IPS-18c (cell line): ENCODE data around the gene SPPL2B.

ENCODE experiments used
- H3K4me3 ChIP-seq: 2 replicates; pipeline ENCODE4 v1.7.0; 2013; ENCODE audit warnings: low read depth, mild to moderate bottlenecking, low read length, moderate library complexity; ENCODE audit not compliant: insufficient read depth
- H3K9me3 ChIP-seq: one replicate; pipeline ENCODE4 v1.6.1; 2013; ENCODE audit warnings: mild to moderate bottlenecking, low read length, moderate library complexity; ENCODE audit not compliant: control insufficient read depth, insufficient read depth

Gene SPPL2B

GRCh38 chr19:2356036-2356646 lies 27.7 kb downstream of the SPPL2B start:
- Histone ChIP-seq H3K4me3 (no peak overlapping the region), H3K9me3 (no peaks in the 10 kb centered on the region)

GRCh38 chr19:2357279-2358206 lies 29.1 kb downstream of the SPPL2B start:
- no peak overlapping the region for H3K4me3 ChIP-seq
- H3K9me3 ChIP-seq = no peaks in the 10 kb centered on the region

GRCh38 chr19:2358548-2359173 lies 30.2 kb downstream of the SPPL2B start:
- H3K4me3 ChIP-seq = no peak overlapping the region
- H3K9me3 ChIP-seq = no peaks in the 10 kb centered on the region

GRCh38 chr19:2359992-2360685 lies 31.7 kb downstream of the SPPL2B start, which contains the start of gene TMPRSS9:
TMPRSS9 (plus strand) TSS chr19:2360265; CDS start chr19:2389786, 29,521 bp downstream.
- Histone ChIP-seq H3K9me3 (no peaks in the 10 kb centered on the region), H3K4me3 (peak within 1 kb of the TSS; percentile 5; the same call in 1 of the 2 replicates)

- H3K4me3 ChIP-seq = peak overlapping the region; percentile 5; the same call in 1 of the 2 replicates
Measured at GRCh38 chr19:2360833-2361232, 32.3 kb downstream of the SPPL2B start.

GRCh38 chr19:2361246-2362045 lies 33.0 kb downstream of the SPPL2B start:
- Histone ChIP-seq H3K4me3 (0 out of 2 replicates have a peak overlapping the region, but pooled peaks have one; percentile 9), H3K9me3 (no peaks in the 10 kb centered on the region)

More at GRCh38 chr19:2360833-2361232, 32.3 kb downstream of the SPPL2B start:
- no peaks in the 10 kb centered on the region for H3K9me3 ChIP-seq

- 0 out of 2 replicates have a peak overlapping the region, but pooled peaks have one; percentile 9 for H3K4me3 ChIP-seq
- H3K9me3 ChIP-seq = no peaks in the 10 kb centered on the region
Measured at GRCh38 chr19:2362046-2362969, 33.8 kb downstream of the SPPL2B start.

GRCh38 chr19:2362970-2363300 lies 34.5 kb downstream of the SPPL2B start:
- Histone ChIP-seq H3K4me3 (no peak overlapping the region), H3K9me3 (no peaks in the 10 kb centered on the region)

- H3K9me3 ChIP-seq = peaks cover 2% of the 10 kb centered on the region
- H3K4me3 ChIP-seq = no peak overlapping the region
Measured at GRCh38 chr19:2363419-2363818, 34.9 kb downstream of the SPPL2B start.

- Histone ChIP-seq H3K4me3 (no peak overlapping the region), H3K9me3 (peaks cover 2% of the 10 kb centered on the region)
Measured at GRCh38 chr19:2365201-2365970, 36.9 kb downstream of the SPPL2B start.

GRCh38 chr19:2371656-2372055 lies 43.2 kb downstream of the SPPL2B start:
- Histone ChIP-seq H3K4me3 (no peak overlapping the region), H3K9me3 (peaks cover 2% of the 10 kb centered on the region)

- Histone ChIP-seq H3K9me3 (peaks cover 2% of the 10 kb centered on the region), H3K4me3 (no peak overlapping the region)
Measured at GRCh38 chr19:2372076-2372612, 43.7 kb downstream of the SPPL2B start.

GRCh38 chr19:2374808-2375207 lies 46.3 kb downstream of the SPPL2B start:
- Histone ChIP-seq H3K9me3 (no peaks in the 10 kb centered on the region), H3K4me3 (no peak overlapping the region)

GRCh38 chr19:2375353-2376121 lies 47.1 kb downstream of the SPPL2B start:
- Histone ChIP-seq H3K9me3 (no peaks in the 10 kb centered on the region), H3K4me3 (no peak overlapping the region)
